Nephron progenitor cell (in vitro differentiated cells): ENCODE measurements around the gene WDPCP.
"Not testable (repeated sequence)": the region's sequence is repeated elsewhere in the genome, so short reads cannot be mapped to it uniquely, and the experiment has no call there.

Experiments
- DNase-seq: peaks from one replicate; pipeline ENCODE4 v3.0.0; 2021
- H3K27ac Mint-ChIP-seq: 2 replicates; pipeline ENCODE4 v1.8.0; 2021; ENCODE audit warnings: mild to moderate bottlenecking, moderate library complexity, mixed read lengths
- H3K27me3 Mint-ChIP-seq: 2 replicates; pipeline ENCODE4 v1.8.0; 2021; ENCODE audit warnings: mild to moderate bottlenecking, low read depth, mixed read lengths; ENCODE audit not compliant: poor library complexity
- H3K36me3 Mint-ChIP-seq: 2 replicates; pipeline ENCODE4 v1.8.0; 2021; ENCODE audit warnings: low read depth, mixed read lengths
- H3K4me1 Mint-ChIP-seq: 2 replicates; pipeline ENCODE4 v1.8.0; 2021; ENCODE audit warnings: mixed read lengths
- H3K4me3 Mint-ChIP-seq: 2 replicates; pipeline ENCODE4 v1.8.0; 2021; ENCODE audit warnings: mild to moderate bottlenecking, moderate library complexity, mixed read lengths
- H3K9me3 Mint-ChIP-seq: 2 replicates; pipeline ENCODE4 v1.8.0; 2021; ENCODE audit warnings: mild to moderate bottlenecking, moderate library complexity, mixed read lengths
- CTCF ChIP-seq: fragments of 200-600 bp; sonication (generic); IDR thresholded peaks from 2 replicates; pipeline ENCODE4 v1.5.0; 2021; ENCODE audit warnings: antibody characterized with exemption

The WDPCP gene

GRCh38 chr2:63372549-63372948, 215.7 kb downstream of the WDPCP start:
- Mint-ChIP-seq H3K9me3 (peaks cover 7% of the 10 kb centered on the region), H3K27ac (no peak overlapping the region), H3K36me3 (peaks cover 13% of the 10 kb centered on the region), H3K4me1 (no peaks in the 10 kb centered on the region), H3K4me3 (no peak overlapping the region), H3K27me3 (no peaks in the 10 kb centered on the region)
- no peak for TF ChIP-seq CTCF
- no peak for DNase-seq

- Mint-ChIP-seq H3K4me3 (no peak overlapping the region), H3K27ac (no peak overlapping the region), H3K4me1 (no peaks in the 10 kb centered on the region), H3K9me3 (peaks cover 7% of the 10 kb centered on the region), H3K27me3 (no peaks in the 10 kb centered on the region), H3K36me3 (peaks cover 13% of the 10 kb centered on the region)
- no peak for DNase-seq
- TF ChIP-seq CTCF, result no peak
These were observed 219.1 kb downstream of the WDPCP start for GRCh38 chr2:63369146-63369545.

GRCh38 chr2:63364866-63365265, 223.4 kb downstream of the WDPCP start:
- Mint-ChIP-seq H3K4me1 (no peaks in the 10 kb centered on the region), H3K4me3 (no peak overlapping the region), H3K36me3 (no peaks in the 10 kb centered on the region), H3K9me3 (no peaks in the 10 kb centered on the region), H3K27me3 (no peaks in the 10 kb centered on the region), H3K27ac (no peak overlapping the region)
- no peak for DNase-seq
- TF ChIP-seq CTCF, result no peak

GRCh38 chr2:63357722-63358121, 230.6 kb downstream of the WDPCP start:
- not testable (repeated sequence) for DNase-seq, H3K4me1 Mint-ChIP-seq, H3K27me3 Mint-ChIP-seq, H3K36me3 Mint-ChIP-seq, H3K27ac Mint-ChIP-seq, H3K4me3 Mint-ChIP-seq
- peaks cover 27% of the 10 kb centered on the region for H3K9me3 Mint-ChIP-seq

- peaks cover 2% of the 10 kb centered on the region for H3K27me3 Mint-ChIP-seq
- no peaks in the 10 kb centered on the region for H3K4me1 Mint-ChIP-seq
- peaks cover 20% of the 10 kb centered on the region for H3K36me3 Mint-ChIP-seq
- peaks cover 23% of the 10 kb centered on the region for H3K9me3 Mint-ChIP-seq
- no peak overlapping the region for H3K27ac Mint-ChIP-seq
- TF ChIP-seq CTCF, result no peak
- no peak for DNase-seq
- no peak overlapping the region for H3K4me3 Mint-ChIP-seq
These were observed 240.9 kb downstream of the WDPCP start for GRCh38 chr2:63347361-63347760.

- Mint-ChIP-seq H3K36me3 (peaks cover 20% of the 10 kb centered on the region), H3K27ac (no peak overlapping the region), H3K9me3 (peaks cover 22% of the 10 kb centered on the region), H3K4me3 (no peak overlapping the region), H3K4me1 (no peaks in the 10 kb centered on the region), H3K27me3 (peaks cover 2% of the 10 kb centered on the region)
- no peak for DNase-seq
- no peak for TF ChIP-seq CTCF
These were observed 241.9 kb downstream of the WDPCP start for GRCh38 chr2:63346411-63346810.
